GM18519 (cell line): ENCODE measurements around the gene TRIB2.
"Not testable (repeated sequence)": the region's sequence is repeated elsewhere in the genome, so short reads cannot be mapped to it uniquely, and the experiment has no call there.

ENCODE experiments used
- ATAC-seq: cut with Tn5 transposase; IDR thresholded peaks from one replicate; pipeline ENCODE4 v1.9.1; 2021; ENCODE audit warnings: mild to moderate bottlenecking, moderate library complexity; ENCODE audit not compliant: unreplicated experiment, low FRiP score

The TRIB2 gene

DNA sequence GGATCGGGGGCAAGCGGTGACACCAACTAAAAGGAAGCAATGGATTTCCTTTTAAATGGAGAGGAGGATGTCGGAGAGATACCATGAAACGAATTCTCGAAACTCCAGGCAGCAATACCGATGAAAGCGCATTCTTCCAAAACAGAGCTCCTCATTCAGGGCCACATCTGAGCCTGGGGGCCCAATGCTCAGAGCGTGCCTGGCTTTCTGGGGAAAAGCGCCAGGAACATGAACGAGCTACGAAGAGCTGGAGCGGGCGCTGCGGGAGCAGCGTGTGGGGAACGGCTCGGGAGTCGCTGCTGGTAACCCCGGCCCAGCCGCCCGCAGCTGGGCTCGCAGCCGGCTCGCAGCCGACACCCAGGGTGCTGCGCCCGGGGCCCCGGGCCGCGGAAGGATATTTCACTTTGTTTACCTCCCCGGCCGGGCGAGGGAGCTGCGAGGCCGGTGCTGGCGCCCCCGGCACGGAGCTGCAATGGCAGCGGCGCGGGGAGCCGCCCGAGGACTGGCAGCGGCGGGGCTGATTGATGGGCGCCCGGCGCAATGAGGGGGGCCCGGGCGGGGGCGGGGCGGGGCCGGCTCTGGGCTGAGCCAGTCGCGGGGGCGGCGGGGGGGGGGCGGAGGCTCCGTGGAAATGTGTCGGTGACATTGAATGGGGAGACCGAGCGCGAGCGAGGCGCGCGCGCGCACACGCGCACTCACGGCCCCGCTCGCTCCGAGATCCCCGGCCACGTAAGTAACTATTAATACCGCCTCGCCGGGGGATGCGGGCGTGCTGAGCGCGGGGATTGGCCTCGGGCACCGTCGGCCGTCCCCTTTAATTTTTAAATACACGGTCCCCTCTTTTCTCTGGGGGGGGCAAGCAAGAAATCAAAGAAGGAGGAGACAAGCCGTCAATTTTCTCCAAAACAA, at the start of gene TRIB2:
Gene TRIB2, plus strand, starts transcription at position 655 of the 909 bp plus-strand sequence. CDS start 1,372 bp downstream, outside the sequence.
- peak; percentile 82 for ATAC-seq

DNA sequence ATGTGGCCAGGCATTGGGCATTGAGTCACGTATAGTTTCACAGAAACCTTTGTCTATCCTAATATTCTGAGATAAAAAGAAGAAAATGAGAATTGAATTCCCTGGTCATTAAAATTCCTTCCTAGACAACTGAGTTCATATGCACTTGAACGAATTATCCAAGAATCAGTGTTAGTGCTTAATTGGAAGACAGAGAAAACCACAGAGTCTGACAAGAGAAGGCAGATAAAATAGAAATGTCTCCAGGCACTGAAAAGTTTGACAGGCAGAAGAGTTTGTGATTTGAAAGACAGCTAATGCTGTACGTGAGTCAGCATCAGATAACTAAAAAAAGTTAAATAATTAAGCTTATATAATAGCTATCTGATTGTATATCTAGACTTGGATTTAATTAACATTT, 47.7 kb upstream of the TRIB2 start:
- ATAC-seq, result no peak

DNA sequence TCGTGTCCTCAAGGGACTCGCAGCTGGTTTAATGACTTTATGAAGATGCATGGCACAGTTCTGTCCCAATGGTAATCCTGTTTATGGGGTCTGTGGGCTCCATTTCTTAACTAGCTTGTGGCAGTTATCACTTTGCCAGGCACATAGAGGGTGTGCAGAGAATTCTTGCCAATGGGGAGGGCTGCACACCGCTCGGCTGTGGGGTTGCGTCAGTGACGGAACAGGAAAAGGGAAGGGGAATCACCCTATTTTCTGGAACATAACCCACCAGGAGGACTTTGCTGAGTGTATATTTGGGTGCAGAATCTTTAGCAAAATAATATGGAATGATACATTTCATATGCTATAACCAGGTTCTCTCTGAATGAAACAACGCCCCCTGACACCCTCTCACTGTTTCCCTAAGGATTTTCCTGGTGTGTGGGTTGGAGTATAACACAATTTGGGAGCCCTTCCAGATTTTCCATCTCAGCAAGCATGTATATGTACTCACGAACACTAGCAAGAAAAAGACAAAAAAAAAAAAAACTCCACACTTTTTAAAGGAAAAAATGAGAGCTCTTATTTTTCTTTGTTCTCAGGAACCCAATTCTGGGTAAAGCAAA, 43.9 kb upstream of the TRIB2 start:
- no peak for ATAC-seq

DNA sequence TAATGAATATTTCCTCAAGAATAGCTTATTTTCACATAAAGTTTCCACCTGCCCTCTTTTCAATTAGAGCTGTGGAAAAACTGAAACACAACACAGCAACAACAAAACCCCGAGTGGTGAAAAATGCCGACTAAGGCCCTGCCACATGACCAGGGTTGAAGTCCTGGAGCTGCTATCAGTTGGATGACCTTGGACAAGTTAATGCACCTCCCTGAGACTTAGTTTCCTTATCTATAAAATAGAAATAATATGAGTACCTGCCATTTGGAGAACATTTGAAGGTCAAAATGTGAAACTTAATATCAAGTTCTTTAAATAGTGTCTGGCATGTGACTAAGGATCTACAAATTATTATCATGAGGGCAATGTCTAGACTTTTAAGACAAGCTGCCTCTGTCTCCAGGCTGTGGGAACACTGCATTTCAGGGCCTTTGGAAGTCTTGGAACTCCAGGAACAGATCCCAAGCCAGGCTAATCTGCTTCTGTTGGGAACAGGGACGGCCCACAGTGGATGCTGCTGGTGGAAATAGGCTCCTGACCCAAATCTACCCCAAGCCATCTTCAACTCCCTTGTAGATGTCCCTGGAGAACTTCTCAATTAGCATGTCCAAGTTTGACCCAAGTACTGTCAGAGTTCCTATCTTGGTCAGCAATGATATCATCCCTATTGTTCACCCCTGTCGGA, 42.0 kb upstream of the TRIB2 start:
- ATAC-seq, result no peak

DNA sequence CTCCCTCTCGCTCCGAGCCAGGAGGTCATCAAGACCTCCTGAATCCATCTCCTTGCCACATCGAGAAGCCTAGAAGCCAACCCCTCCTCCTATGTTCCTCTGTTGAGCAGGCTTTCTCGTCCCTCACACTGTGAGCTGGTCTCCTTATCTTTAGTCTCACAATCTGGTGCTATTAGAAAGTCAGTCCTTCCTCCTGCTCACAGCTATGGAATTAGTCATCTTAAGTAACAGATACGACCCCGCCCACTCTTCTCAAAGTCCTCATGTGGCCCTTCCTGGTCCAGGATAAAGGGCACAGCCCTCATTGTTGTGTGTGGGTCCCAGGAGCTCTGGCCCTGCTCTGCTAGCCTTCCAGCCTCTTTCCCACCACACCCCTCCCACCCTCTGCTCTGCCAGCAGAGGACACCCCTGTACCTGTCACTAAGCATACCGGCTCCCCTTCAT, 41.4 kb upstream of the TRIB2 start:
- ATAC-seq, result no peak

DNA sequence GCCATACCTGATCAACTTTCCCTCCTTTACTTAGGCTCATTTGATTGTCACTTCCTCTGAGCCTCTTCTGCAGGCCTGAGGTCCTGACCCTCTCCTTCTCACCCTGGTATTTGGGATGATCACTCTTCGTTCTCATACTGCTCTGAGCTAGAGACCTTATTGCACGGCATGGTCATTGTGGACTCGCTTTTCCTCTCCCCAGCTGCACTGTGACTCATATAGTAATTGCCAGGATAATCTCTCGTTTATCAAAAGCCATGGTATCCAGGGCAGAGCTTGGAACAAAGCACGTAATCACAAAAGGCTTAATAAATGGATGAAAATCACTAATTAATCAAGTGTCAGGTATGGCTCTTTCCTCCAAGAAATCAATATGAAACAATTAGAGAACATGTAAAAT, 40.9 kb upstream of the TRIB2 start:
- ATAC-seq, result no peak

DNA sequence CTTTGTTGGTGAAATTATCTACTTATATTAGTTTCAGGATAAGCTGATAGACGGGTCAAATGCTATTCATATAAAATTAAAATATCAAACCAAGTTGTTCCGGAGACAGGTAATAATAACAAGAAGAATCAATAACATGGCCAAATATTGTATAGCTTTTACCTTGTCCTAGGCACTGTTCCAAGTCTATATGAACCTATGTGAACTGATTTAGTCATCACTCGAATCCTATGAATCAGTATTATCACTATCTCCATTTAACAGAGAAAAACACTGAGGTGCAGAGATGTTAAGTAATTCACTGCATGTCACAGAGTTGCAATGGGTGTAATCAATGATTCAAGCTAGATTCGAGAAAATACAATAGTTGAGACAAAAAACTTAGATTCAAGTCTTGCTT, 40.0 kb upstream of the TRIB2 start:
- ATAC-seq, result no peak

DNA sequence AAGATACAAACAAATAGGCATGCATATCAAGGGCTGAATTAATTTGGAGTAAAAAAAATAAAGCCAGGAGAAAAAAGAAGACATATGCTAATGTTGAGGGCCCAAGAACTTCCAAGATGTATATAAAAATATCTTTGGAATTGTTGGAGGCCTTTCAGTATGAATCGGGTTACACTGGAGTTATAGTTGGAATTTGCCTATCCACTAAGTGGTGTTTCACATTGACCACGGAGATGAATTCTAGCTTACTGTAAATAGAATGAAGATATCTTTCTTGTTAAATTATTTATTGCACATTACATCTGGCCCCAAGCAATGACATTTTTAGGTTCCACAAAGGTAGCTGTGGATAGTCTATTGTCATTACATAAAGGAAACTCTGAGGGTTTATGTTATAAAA, 38.5 kb upstream of the TRIB2 start:
- ATAC-seq, result no peak

DNA sequence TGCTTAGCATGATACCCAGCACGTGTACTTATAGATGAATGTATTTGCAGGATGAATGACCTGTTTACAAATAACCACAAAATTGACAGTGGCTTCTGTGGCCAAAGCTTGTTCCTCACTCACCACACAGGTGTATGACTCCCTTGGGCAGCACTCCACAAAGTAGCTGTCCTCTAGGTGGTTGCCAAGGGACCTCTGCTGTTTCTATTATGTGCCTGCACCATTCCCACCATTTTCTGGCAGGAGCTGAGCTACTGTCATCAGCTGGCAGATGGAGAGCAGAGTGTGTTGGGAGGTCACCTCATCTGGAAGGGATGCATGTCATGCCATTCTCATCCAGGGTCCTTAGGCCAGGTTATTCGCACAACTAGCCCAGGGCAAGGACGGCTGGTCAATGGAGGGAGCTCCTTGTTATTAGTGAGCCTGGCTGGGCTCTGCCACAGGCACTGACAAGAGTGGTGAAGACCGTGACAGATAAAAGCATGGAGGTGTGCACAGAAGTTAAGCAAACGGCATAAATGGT, 37.1 kb upstream of the TRIB2 start:
- no peak for ATAC-seq

DNA sequence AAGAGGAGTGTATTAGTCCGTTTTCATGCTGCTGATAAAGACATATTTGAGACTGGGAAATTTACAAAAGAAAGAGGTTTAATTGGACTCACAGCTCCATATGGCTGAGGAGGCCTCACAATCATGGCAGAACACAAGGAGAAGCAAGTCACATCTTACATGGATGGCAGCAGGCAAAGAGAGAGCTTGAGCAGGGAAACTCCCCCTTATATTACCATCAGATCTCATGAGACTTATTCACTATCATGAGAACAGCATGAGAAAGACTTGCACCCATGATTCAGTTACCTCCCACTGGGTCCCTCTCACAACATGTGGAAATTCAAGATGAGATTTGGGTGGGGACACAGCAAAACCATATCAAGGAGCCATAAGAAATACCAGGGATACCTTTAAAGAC, 36.6 kb upstream of the TRIB2 start:
- not testable (repeated sequence) for ATAC-seq

DNA sequence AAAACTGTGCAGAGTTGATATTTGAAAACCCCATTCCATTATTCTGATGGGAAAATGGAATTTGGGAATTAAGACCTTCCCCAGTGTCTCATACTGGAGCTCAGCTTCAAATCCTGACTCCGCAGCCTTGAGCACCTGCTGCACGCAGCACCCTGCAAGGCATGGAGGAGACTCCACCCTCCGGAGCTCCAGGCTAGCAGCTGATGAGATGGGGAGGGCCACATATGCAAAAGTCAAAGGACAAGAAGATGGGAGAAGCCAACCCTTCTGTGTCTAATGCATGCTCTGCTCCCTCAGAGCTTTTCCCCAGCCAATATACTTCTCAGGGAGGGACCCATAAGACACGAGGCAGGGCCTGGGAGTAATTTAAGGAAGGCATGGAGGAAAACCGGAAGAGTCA, 34.7 kb upstream of the TRIB2 start:
- ATAC-seq, result no peak

DNA sequence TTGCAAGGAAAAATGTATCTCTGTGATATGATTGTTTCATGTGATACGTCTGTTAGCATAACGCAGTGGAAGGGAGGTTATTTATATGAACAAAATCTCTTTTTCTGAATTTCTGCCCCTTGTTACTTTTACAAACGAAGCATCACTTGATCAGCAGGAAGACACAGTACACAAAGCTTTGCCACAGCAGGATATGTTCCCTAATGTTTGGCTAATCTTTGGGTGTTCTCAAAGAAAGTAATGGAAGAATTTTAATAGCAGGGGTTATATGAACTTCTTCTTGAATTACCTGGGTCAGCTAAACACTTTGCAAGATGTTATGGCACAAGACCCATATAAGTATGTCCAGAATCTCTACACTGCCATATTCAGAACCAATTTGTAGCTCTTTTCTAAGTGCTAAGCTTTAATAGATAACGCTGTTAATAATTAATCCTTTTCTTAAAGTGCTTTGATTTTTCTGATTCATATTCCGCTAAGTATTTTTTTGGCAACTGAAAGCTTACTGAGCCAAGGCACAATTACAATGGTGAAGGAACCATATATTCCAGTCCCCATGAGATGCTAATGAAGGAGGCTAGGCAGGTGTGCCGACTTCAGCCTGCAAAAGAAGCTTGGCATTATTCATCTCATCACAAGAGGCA, 33.2 kb upstream of the TRIB2 start:
- ATAC-seq, result no peak

DNA sequence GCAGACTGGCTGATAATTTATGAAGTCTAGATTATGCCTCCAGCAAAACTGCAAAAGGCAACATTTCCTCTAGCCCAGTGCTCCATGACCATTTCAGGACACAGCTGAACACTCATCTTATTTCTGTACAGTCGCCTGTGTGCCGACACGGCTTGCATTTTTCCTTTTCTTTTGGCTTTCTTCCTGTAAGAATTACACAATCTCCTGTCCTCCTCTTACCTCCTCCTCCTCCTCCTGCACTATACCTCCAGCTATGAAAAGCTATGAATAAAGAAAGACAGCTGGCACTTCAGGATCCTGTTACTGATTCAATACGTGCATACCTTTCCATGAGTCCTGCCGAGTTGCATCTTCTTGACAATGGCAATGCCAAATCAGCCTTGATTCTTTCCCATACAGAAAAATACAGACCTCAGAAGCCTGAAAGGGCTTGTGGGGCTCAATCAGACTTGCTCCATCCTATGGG, 32.2 kb upstream of the TRIB2 start:
- no peak for ATAC-seq

DNA sequence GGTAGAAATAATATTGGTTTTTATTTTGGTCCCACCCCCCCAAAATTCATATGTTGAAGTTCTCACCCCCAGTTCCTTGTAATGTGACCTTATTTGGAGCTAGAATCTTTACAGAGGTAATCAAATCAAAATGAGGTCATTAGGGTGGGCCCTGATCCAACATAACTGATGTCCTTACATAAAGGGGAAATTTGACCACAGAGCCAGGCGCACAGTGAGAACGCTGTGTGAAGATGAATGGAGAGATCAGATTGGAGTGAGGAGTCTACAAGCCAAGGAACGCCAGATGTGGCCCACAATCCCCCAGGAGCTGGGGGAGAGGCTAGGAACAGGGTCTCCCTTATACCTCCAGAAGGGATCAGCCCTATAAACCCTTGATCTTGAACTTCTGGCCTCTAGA, 31.6 kb upstream of the TRIB2 start:
- no peak for ATAC-seq

DNA sequence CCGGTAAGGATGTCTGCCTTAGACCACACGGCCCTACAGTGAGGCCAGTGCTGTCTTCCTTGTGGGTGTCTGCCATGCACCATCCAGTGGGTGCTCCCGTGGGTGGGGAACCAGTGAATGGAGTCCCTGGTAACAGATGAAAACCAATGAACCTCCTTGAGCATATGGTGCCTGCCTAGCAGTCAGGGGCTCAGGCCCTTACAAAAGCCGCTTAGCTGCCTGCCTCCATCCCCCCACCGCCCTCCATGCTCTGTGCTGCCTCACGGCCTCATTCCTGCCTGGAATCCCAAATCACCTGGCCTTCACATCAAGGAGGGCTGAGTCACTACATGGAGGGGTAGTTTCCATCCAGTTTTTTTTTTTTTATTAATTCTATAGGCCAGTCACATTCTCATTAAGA, 30.8 kb upstream of the TRIB2 start:
- ATAC-seq, result no peak

DNA sequence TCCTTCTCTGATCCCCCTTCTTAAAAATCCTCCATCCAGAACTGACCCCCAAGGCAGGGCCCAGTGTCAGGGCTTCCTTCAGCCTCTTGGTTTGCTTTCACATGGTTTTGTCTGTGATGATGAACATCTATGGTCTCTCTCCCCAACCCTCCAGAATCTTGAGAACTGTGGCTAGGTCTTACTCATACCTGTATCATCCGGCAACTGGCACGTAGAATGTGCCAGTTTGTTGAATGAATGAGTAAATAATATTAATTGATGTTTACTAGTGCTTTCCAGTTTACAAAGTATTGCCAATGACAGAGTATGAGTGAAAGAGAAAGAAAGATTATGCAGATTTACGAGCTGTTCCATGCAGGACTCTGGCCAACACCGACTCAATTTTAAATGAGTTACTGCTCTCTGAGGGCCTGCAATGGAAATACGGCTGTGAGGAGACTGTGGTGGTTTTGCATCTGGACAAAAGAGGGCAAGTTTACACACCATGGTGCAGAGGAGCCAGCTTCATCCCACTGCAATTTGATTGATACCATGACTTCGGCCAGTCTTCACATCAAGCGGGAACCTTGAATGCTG, 29.9 kb upstream of the TRIB2 start:
- ATAC-seq, result no peak

DNA sequence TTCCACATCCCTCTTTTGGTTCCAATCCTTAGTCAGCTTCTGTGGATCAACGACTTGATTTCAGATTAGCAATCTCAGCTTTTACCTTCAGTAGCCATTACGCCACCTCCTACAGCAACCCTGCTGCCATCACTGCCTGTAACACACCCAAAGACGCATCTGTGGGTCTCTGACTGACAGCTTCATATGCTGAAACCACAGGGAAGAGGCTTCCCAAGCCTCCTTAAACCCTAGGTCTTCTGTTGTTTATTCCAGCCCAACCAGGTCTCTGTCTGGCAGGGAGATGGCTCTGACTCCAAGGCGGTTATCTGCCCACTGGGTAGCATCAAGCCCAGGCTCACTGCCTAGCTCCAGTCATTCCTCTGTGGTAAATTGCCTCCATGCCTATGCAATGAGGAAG, 28.6 kb upstream of the TRIB2 start:
- no peak for ATAC-seq

DNA sequence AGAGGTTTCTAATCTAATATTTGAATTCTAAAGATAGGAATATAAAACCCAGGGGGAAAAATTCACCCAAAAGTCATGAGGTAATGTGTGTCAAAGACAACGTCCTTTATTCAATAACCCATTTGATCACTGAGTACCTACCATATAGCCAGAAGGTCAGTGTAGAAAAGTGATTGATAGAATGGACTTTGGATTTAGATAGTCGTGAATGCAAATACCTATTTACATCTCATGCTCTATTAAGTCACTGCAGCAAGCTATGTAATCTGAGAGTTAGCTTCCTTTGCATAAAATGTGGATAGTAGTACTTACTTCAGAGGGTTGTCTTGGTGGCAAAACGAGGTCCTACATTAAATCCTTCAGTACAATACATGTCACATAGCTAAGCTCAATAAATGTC, 27.8 kb upstream of the TRIB2 start:
- no peak for ATAC-seq

DNA sequence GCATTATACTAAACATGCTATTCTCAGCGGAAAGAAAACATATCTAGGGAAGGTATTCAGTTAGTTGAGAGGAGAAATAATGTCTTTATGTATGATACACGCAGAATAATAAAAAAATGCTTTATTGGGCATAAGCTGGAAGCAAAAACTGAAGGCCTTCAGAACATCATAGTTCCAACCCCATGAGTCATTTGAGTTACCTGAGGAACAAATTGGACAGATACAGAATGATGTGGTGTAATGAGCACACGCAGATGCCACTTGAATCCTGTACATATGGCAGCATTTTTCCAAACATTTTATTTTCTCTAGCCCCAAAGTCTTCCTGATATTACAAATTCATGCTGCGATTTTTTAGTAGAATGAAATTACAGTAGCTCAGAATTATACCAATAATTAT, 23.2 kb upstream of the TRIB2 start:
- ATAC-seq, result no peak
